Skin epidermis (tissue), 12 donors: ENCODE measurements around the gene CDC14A.
"Not testable (repeated sequence)": the region's sequence is repeated elsewhere in the genome, so short reads cannot be mapped to it uniquely, and the experiment has no call there.

Experiments used
- H3K27ac ChIP-seq, 21 experiments: fragments of 200-600 bp; sonication (generic) in 11 of 21; one replicate each; pipeline ENCODE4 v1.5.0; 2020; ENCODE audit warnings: mild to moderate bottlenecking in 3 of 21, inconsistent platforms in 2 of 21, moderate library complexity in 2 of 21
- H3K4me3 ChIP-seq, 7 experiments: fragments of 200-600 bp; sonication (generic) in 2 of 7; one replicate each; pipeline ENCODE4 v1.5.0; 2020; ENCODE audit warnings: inconsistent platforms in 2 of 7, mild to moderate bottlenecking in 2 of 7, moderate library complexity in 1 of 7

CDC14A gene

DNA sequence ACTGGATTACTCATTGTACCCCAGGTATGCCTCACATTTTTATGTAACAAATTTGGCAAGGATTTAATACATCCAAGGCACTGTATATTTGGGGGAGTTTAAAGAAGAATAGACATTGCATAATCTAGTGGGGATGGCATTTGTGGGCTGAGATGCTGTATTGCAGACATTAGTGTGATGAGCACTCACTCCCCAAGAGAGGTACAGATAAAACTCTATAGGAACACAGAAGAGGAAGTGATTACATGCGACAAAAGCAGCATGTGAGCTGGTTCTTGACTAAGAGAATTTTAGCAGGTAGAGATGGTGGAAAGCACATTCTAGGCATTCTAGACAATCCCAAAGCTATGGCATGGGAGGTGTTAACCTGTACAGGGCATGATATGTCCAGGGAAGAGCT is 24.2 kb upstream of the CDC14A start:
- no peak overlapping the region for H3K27ac ChIP-seq
- no peak overlapping the region for H3K4me3 ChIP-seq

- H3K27ac ChIP-seq, H3K4me3 ChIP-seq: not testable (repeated sequence)
Measured at GRCh38 chr1:100331146-100331545, 21.2 kb upstream of the CDC14A start.

DNA sequence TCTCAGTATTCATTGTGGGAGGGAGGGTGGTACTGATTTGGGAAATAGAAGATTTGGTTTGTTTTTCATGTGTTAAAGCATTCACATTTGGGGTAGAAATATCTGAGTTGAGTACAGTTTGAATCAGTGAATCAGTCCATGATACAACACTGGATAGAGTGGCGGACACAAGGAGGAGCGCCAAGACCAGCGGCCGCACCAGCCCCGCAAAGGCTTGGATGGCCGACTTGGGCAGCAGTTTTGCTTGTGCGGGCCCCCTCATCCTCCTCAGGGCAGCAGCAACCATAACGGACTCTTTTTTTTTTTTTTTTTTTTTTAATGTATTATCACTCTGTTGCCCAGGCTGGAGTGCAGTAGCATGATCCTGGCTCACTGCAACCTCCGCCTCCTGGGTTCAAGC is 20.0 kb upstream of the CDC14A start:
- Histone ChIP-seq H3K27ac (no peak overlapping the region), H3K4me3 (no peak overlapping the region)

DNA sequence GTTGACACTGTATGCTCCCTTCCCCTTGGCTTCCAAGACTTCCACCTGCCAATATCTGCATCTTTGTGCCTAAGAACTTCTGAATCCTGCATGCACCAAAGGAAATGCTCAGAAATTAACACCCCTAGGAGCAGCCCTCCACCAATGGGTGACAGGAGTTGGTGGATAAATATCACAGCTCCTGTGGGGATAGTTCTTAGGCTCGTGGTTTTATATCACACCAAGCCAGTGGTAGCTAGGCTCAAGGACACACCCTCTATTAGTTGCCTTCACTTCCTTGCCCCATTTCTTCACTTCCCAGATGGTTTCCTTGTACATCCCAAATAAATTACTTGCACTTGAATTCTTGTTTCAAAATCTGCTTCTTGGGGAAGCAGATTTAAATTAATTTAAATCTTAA is 16.9 kb upstream of the CDC14A start:
- no peak overlapping the region for H3K4me3 ChIP-seq
- no peak overlapping the region for H3K27ac ChIP-seq

DNA sequence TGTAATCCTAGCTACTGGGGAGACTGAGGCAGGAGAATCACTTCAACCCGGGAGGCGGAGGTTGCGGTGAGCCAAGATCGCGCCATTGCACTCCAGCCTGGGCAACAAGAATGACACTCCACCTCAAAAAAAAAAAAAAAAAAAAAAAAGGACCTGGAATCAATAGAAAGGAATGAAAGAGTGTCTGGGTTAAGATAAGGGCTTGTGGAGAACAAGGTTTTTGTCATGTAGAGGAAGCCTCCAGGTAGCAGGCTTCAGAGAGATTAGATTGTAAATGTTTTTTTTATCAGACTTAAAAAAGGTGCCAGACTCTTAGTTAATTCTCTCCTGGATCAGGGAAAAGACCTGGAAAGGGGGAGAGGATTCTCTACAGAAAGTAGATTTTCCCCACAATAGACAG is 14.4 kb upstream of the CDC14A start:
- not testable (repeated sequence) for H3K27ac ChIP-seq, H3K4me3 ChIP-seq

DNA sequence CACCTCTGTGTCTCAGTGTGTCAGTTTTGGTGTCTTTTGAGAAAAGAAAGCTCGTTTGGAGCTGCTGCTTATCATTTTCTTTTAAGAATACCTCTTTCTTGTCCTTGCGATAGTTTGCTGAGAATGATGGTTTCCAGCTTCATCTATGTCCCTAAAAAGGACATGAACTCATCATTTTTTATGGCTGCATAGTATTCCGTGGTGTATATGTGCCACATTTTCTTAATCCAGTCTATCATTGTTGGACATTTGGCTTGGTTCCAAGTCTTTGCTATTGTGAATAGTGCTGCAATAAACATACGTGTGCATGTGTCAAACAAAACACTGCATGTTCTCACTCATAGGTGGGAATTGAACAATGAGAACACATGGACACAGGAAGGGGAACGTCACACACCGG is 12.6 kb upstream of the CDC14A start:
- H3K27ac ChIP-seq, H3K4me3 ChIP-seq: not testable (repeated sequence)

GRCh38 chr1:100340494-100340893 is 11.8 kb upstream of the CDC14A start:
- H3K27ac ChIP-seq: no peak overlapping the region
- no peak overlapping the region for H3K4me3 ChIP-seq

GRCh38 chr1:100342348-100342747 is 10.0 kb upstream of the CDC14A start:
- no peak overlapping the region for H3K4me3 ChIP-seq
- no peak overlapping the region for H3K27ac ChIP-seq

GRCh38 chr1:100343897-100344296 is 8.4 kb upstream of the CDC14A start:
- H3K4me3 ChIP-seq: no peak overlapping the region
- H3K27ac ChIP-seq: no peak overlapping the region

- Histone ChIP-seq H3K4me3 (no peak overlapping the region), H3K27ac (no peak overlapping the region)
Measured at GRCh38 chr1:100344774-100345173, 7.5 kb upstream of the CDC14A start.

DNA sequence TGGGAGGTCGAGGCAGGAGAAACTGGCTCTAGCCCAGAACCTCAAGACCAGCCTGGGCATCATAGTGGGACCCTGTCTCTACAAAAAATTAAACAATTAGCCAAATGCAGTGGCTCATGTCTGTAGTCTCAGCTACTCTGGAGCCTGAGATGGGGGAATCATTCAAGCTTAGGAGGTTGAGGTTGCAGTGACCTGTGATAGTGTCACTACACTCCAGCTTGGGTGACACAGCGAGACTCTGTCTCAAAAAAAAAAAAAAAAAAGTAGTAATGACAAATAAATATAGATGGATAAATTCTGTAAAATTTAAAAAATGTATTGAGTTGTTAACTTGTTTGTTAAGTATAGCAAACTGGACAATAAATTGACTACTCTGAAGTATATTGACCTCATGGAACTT is 5.9 kb upstream of the CDC14A start:
- Histone ChIP-seq H3K4me3 (no peak overlapping the region), H3K27ac (no peak overlapping the region)

GRCh38 chr1:100347009-100347966 is 5.0 kb upstream of the CDC14A start:
- Histone ChIP-seq H3K4me3 (no peak overlapping the region), H3K27ac (no peak overlapping the region)

DNA sequence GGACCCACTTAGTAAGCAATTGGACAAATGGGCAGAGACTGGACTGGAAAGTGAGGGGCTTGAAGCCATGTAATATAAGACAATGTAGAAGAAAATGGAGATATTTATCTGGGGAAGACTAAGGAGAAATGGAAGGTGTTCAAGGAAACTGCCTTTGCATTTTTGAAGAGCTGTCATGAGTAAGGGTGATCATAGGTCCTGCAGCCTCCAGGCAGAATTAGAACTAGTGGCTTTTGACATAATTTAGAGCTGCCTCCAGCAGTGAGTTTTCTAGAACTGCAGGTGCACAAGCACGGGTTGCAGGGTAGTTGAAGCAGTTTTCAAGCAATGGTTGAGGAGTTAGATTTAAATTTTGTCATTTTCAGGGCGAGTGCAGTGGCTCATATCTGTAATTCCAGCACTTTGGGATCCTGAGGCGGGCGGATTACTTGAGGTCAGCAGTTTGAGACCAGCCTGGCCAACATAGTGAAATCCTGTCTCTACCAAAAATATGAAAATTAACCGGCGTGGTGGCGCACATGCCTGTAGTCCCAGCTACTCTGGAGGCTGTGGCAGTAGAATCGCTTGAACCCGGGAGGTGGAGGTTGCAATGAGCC is 3.7 kb upstream of the CDC14A start:
- H3K27ac ChIP-seq: no peak overlapping the region
- no peak overlapping the region for H3K4me3 ChIP-seq

DNA sequence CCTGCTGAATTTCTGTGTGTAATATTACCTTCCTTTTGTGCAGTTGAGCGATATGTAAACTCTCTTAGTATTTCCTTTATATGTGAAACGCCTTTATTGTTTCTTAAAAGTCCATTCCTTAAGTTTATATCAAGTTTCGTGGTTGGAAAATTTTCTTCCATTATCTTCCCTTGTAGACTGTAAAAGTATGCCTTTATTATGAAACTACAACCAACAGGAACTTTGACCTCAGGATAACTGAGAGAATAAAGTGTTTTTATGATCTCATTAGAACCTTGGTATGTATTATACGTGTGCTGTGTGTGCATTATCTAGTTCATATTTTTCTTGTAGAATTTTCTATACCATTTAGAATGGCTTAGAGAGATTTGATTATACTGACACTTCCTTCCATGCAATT is 3.1 kb upstream of the CDC14A start:
- H3K4me3 ChIP-seq: no peak overlapping the region
- no peak overlapping the region for H3K27ac ChIP-seq

- Histone ChIP-seq H3K4me3 (peak overlapping the region; percentile 73 to 98 (median 90)), H3K27ac (peak overlapping the region in 20 of 21 experiments; percentile 60 to 95 (median 85))
Measured at GRCh38 chr1:100350787-100351094, 1.6 kb upstream of the CDC14A start.

GRCh38 chr1:100351095-100351887 is 1.0 kb upstream of the CDC14A start:
- H3K27ac ChIP-seq: peak overlapping the region in 20 of 21 experiments; percentile 60 to 95 (median 85)
- H3K4me3 ChIP-seq: peak overlapping the region; percentile 73 to 98 (median 90)

DNA sequence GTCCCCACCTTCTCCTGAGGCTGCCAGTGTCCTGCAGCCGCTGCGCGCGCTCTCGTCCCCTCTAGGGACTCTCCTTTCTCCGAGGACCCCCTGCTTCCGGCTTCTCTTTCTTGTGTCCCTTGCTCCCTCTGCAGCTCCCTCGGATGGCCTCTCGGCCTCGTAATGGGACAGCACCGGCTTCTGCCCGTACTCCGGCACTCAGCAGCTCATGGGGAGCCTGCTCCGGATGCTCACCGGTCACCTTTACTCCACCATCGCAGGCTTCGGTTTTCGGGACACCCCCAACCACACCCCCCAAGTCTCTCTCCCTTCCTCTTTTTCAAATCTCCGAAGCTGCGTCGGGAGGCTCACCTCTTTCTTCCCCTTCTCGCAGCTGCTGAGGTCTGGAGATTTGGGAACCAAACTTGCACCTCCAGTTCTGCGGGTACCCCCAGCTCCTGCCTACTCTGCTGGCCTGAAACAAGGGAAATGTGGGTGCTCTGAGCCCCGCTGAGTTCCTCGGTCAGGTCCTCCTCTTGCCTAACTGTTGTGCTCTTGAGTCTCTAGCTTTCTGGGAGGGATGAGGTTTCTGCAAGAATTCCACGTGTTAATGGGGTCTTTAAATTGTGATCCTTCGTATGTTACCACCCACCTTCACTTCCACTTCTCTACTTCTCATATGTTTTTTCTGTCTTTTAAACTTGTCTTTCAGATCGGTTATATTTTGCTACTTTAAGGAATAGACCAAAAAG is 930 bp downstream of the CDC14A start:
- Histone ChIP-seq H3K27ac (peak overlapping the region in 20 of 21 experiments; percentile 70 to 95 (median 85)), H3K4me3 (peak overlapping the region; percentile 73 to 98 (median 90))

GRCh38 chr1:100353988-100354387 is 1.7 kb downstream of the CDC14A start:
- Histone ChIP-seq H3K27ac (peak overlapping the region in 5 of 21 experiments; percentile 12 to 92 (median 90)), H3K4me3 (peak overlapping the region in 5 of 7 experiments; percentile 84 to 98 (median 90))

DNA sequence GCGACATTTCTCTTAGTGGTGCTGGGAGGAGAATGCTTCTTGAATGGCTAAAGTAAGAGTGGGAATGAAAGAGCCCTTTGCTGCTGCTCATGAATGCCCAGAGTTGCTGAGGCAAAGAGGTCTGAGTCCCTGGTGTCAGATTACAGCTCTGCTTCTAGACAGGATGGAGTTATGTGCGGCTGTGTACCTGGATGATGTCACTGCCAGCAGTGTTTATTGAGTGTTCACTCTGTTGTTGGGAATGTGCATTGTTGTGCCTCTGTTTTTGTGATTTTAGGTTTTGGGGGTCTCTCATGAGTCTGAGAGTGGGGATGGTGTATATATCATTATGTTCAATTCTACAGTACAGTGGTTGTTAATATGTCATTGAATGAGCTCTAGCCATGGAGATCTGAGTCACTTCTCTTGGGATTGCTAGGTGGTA is 2.7 kb downstream of the CDC14A start:
- Histone ChIP-seq H3K27ac (no peak overlapping the region), H3K4me3 (peak overlapping the region in 2 of 7 experiments; percentile 1 to 90)

DNA sequence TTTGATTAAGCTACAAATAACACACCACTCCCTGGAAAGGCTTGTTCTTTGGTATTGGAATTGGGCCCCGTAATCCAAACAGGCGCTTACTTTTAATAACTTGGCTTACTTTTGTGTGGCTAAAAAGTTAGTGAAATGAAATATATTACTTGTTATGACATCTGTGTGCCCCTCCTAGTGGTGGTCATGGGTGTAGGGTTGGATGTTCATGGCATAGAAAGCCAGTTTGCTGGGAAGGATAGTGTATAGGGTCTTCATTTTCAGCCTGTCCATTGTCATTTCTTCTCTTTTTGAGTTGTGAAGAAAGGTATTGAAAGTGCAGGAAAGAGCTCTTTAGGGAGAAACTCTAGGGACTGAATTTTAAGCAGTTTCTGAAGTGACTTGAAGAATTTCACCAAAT is 5.9 kb downstream of the CDC14A start:
- H3K4me3 ChIP-seq: no peak overlapping the region
- peak overlapping the region in 3 of 21 experiments; percentile 6 to 31 (median 7) for H3K27ac ChIP-seq
